HS-27A (cell line): ENCODE measurements around the gene KRTAP4-1.
"Not testable (repeated sequence)": the region's sequence is repeated elsewhere in the genome, so short reads cannot be mapped to it uniquely, and the experiment has no call there.

Source experiments
- DNase-seq: peaks from one replicate; pipeline ENCODE4 v3.0.0-alpha.2; 2012; ENCODE audit warnings: low read depth, missing footprints

Gene KRTAP4-1

DNA sequence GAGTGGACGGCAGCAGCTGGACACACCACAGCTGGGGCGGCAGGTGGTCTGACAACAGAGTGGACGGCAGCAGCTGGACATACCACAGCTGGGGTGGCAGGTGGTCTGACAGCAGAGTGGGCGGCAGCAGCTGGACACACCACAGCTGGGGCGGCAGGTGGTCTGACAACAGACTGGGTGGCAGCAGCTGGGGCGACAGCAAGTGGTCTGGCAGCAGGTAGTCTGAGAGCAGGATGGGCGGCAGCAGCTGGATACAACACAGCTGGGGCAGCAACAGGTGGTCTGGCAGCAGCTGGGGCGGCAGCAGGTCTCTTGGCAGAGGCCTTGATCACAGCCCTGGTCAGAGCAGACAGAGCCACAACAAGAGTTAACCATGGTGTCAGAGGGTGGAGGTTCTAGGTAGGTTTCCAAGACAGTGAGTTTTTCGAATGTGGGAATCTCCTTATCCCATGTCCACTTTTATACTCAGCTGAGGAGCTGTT is at the start of gene KRTAP4-1:
KRTAP4-1 (minus strand) TSS at position 432 of the 482 bp plus-strand sequence; CDS start at position 375, 57 bp downstream.
- DNase-seq, result no peak

DNA sequence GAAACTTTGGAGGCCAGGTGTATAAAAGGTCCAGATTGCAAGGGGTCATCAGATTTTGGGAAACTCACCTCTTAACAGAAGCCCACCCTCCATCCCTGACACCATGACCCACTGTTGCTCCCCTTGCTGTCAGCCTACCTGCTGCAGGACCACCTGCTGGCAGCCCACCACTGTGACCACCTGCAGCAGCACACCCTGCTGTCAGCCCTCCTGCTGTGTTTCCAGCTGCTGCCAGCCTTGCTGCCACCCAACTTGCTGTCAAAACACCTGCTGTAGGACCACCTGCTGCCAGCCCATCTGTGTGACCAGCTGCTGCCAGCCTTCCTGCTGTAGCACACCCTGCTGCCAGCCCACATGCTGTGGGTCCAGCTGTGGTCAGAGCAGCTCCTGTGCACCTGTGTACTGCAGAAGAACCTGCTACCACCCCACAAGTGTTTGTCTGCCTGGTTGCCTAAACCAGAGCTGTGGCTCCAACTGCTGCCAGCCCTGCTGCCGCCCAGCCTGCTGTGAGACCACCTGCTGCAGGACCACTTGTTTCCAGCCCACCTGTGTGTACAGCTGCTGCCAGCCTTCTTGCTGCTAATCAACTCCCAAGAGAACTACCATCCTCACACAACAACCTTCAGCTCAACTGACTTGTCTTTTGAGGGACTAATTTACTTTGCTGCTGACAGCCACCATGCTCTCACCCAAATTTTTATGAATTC is 47.8 kb upstream of the KRTAP4-1 start, which contains the start of gene KRTAP9-3:
KRTAP9-3 (plus strand) TSS at position 51 of the 707 bp plus-strand sequence; CDS start at position 104, 53 bp downstream.
- not testable (repeated sequence) for DNase-seq

GRCh38 chr17:41231731-41232130 is 47.0 kb upstream of the KRTAP4-1 start:
- no peak for DNase-seq

- no peak for DNase-seq
Observed at GRCh38 chr17:41230094-41230493, 45.4 kb upstream of the KRTAP4-1 start.

DNA sequence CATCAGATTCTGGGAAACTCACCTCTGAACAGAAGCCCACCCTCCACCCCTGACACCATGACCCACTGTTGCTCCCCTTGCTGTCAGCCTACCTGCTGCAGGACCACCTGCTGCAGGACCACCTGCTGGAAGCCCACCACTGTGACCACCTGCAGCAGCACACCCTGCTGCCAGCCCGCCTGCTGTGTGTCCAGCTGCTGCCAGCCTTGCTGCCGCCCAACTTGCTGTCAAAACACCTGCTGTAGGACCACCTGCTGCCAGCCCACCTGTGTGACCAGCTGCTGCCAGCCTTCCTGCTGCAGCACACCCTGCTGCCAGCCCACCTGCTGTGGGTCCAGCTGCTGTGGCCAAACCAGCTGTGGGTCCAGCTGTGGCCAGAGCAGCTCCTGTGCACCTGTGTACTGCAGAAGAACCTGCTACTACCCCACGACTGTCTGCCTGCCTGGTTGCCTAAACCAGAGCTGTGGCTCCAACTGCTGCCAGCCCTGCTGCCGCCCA is 41.9 kb upstream of the KRTAP4-1 start, which contains the start of gene KRTAP9-2:
KRTAP9-2 (plus strand) TSS at position 51 of the 498 bp plus-strand sequence; CDS start at position 58, 7 bp downstream.
- not testable (repeated sequence) for DNase-seq

DNA sequence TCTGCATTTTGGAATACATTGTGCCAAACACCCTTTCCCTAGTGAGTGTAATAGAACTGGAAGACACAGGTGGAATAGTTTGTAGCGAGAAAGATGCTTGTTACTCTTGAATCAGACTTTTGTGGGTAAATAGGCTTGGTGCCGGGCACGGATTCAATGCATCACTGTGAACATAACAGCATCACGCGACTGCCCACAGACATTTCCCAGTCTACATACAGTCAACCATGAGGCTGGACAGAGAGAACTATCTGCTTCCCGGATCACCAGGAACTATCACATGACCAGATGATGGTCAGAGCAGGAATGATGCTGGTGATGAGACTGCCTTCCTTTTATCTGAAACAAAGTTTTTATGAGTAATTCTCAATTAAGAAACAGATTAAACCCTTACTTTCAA is 41.3 kb upstream of the KRTAP4-1 start:
- no peak for DNase-seq

- DNase-seq, result no peak
Observed at GRCh38 chr17:41223821-41224220, 39.1 kb upstream of the KRTAP4-1 start.

- no peak for DNase-seq
Observed at GRCh38 chr17:41215681-41216080, 31.0 kb upstream of the KRTAP4-1 start.

GRCh38 chr17:41212524-41213169 is 27.9 kb upstream of the KRTAP4-1 start:
- no peak for DNase-seq

DNA sequence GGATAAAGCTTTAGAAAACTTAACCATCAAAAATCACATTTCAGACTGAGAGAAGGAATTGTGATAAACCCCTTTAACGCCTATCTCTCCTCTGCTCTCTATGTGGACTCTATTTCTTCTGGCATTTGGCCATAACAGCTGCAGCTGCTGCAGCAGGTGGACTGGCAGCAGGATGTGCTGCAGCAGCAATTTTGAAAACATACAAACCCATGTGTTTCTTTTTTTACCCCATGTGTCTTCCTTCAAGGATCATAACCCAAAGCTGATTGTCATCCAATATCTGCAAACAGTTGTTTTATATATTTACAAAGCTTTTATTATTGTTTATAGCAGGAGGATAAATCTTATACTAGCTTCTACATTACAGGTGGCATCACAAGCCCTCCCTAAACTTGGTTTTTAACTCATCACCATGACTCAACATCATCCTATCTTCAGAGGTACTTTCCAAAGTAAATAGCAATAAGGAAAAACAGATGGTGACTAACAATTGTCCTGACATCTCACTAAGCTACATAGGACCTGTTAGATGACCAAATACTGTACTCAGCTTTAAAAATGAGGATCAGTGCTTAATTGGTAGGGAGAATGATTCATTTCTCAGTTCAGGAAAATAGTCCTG is 27.2 kb upstream of the KRTAP4-1 start:
- no peak for DNase-seq

- DNase-seq, result no peak
Observed at GRCh38 chr17:41199421-41200078, 14.8 kb upstream of the KRTAP4-1 start.

DNA sequence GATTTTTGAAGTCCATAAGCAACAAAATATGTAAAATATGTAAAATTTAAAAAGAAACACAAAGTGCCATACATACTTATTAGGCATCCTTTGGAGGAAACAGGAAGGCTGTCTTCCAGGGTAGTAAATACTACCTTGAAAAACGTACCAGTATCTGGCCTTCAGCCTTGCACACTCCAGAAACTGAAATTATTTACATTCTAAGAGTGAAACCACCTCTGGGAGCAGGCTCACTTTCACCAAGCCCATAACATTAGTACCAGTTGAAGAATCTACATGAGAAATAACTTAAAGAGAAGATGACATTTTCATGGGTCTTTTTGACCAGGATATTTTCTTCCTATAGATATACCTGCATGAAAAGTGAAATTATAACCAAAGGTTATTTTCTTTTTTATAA is 11.4 kb upstream of the KRTAP4-1 start:
- DNase-seq, result no peak

DNA sequence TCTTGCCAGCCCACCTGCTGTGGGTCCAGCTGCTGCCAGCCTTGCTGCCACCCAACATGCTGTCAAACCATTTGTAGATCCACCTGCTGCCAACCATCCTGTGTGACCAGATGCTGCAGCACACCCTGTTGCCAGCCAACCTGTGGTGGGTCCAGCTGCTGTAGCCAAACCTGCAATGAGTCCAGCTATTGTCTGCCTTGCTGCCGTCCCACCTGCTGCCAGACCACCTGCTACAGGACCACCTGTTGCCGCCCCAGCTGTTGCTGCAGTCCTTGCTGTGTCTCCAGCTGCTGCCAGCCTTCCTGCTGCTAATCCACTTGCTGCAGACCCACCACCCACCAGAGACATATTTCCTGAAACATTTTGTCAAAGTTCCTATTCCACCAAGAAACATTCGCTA is 5.6 kb upstream of the KRTAP4-1 start:
- no peak for DNase-seq

- not testable (repeated sequence) for DNase-seq
Observed at GRCh38 chr17:41189837-41190318, 5.2 kb upstream of the KRTAP4-1 start, which contains the start of gene KRTAP9-1. Gene KRTAP9-1, plus strand, starts transcription at chr17:41189887. Its CDS starts 0 bp downstream, at chr17:41189887.

DNA sequence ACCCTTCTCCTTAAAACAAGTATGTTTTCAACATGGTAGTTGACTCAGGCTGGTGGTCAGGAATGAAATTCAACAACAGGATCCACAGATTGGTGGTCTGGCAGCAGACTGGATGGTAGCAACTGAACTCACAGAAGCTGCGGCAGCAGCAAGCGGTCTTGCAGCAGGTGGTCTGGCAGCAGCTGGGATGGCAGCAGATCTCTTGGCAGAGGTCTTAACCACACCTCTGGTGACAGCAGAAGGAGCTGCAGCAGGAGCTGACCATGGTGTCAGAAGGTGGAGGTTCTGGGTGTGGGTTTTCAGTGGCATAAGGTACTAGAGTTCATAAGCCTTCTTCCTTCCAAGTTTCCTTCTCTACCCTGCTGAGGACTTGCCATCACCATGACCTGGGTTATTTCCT is 2.2 kb upstream of the KRTAP4-1 start:
- no peak for DNase-seq

DNA sequence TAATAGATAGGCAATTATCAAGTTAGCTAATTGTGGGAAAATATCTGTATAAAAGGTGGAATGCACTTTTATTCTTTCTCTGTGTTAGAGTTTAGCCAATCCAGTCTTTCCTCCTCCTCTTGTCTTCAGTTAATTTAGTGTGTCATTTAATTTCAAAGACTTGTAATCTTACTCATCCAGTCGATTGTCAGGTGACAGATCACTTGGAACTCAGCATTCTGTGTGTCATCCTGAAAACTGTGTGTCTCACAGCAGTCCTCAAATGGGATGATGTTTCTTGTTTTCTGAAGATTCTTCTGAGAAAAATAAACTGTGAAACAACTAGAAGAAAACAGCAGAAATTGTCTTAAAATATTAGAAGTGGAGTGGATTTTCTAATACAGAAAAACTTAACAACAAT is 290 bp upstream of the KRTAP4-1 start:
- DNase-seq, result no peak

- no peak for DNase-seq
Observed at GRCh38 chr17:41178843-41179616, 5.7 kb downstream of the KRTAP4-1 start.

DNA sequence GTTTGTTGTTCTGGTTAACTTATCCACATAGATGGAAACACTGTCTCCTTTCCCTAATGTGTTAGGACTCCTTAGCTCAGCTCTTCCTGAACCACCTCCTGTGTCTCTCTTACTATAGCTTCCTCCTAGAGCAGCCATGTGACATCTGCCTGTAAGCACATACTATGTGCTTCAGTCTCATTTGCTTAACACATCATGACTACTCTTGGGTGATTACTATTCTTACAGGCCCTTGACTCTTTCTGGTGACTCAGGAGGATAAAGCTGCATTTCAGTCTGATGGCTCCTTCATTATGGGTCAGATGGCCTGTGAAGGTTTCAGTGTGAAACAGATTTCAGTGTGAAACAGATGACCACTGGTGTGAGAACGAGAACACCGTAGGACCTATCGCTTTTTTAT is 6.4 kb downstream of the KRTAP4-1 start:
- DNase-seq, result no peak

GRCh38 chr17:41177727-41178271 is 6.9 kb downstream of the KRTAP4-1 start, which contains the start of gene KRTAP4-2:
Gene KRTAP4-2, minus strand, starts transcription at chr17:41178221. Its CDS starts 57 bp downstream, at chr17:41178164.
- no peak for DNase-seq

DNA sequence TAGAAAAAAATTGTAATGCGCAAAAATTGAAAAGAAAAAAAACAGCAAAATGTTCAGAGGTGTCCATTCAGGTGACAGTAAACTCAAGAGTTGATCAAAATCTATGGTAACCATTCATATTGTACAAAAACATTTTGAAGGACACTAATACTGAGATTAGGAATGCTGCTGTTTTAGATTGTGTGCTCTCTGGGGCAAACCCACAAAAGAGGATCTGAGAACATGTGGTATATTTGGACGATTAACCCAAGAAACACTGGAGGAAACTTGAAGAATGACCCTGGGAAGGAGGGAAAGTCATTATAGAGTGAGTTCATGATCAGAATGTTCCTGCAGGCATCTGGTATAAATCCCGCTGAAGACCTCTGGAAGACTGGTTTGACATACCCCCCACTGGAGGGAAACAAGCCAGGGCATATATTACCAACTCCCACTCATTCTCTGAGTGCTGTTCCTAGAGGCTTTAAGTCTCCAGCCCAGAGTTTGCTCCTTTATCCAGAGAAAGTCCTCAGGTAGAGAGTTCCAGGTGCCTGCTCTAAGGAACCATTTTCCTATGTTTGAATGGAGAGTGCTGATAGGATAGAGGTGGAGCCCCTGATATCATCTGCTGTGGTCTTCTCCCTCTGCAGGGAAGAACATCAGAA is 7.8 kb downstream of the KRTAP4-1 start:
- DNase-seq, result no peak
